GM19043 (cell line): ENCODE results near the gene METTL15.
"Not testable (repeated sequence)": the region's sequence is repeated elsewhere in the genome, so short reads cannot be mapped to it uniquely, and the experiment has no call there.

ENCODE experiments used
- ATAC-seq: cut with Tn5 transposase; IDR thresholded peaks from one replicate; pipeline ENCODE4 v1.9.1; 2021; ENCODE audit warnings: low read depth; ENCODE audit not compliant: unreplicated experiment

Gene METTL15

DNA sequence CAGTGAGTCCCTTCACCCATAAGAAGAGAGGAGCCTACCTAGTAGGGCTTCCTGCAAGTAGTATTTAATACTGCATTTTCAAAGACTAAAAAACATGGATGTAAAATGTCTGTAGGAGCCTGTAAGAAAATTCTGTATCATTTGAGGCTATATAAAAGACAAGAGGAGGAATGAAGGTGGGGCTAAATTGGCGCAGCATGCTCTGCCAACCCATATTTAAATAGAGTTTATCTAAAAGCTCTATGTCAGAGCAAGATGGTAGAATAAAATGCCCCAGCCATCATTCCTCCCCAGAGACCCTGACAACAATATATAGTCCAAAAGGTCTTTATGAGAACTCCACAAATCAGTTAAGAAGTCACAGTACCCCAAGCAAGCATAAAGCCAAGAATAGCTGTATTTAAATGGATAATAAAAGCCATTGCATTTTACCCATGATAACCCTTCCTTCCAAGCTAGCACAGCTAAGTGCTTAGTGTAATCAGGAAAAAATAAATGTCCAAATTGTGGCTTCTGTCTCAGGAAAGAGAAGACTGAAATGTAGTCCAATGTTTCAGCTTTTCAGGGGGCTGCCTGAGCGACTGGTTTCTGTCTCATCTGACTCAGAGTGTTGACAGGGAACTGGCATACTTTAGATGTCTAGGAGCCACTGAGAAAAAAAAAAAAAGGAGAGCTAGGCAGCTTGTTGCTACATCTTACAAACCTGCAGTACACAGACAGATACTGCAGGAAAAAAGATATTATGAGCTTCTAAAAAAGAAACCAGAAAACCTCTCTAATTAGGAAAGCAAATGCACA lies 258.6 kb downstream of the METTL15 start:
- no peak for ATAC-seq

DNA sequence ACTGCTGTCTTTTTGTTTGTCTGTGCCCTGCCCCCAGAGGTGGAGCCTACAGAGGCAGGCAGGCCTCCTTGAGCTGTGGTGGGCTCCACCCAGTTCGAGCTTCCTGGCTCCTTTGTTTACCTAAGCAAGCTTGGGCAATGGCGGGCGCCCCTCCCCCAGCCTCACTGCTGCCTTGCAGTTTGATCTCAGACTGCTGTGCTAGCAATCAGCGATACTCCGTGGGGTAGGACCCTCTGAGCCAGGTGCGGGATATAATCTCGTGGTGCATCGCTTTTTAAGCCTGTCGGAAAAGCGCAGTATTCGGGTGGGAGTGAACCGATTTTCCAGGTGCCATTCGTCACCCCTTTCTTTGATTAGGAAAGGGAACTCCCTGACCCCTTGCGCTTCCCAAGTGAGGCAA lies 269.9 kb downstream of the METTL15 start:
- ATAC-seq: not testable (repeated sequence)
